Liver (tissue), 9 donors: Measurements from ENCODE around the gene CEACAM19. TPM values are rescaled to one million over a fixed set of nuclear protein-coding genes. Genes with fewer than 3 reads are reported as not detected.

ENCODE experiments used
- DNase-seq: peaks from one replicate; pipeline ENCODE4 v3.0.0-alpha.2; 2017; ENCODE audit warnings: low spot score
- H3K27ac ChIP-seq, 2 donors: one replicate each; pipeline ENCODE4 v1.7.0; 2013; ENCODE audit warnings: inconsistent platforms in 2 of 2, low read length in 2 of 2, control low read depth in 1 of 2, low read depth in 1 of 2, mild to moderate bottlenecking in 1 of 2
- H3K27me3 ChIP-seq, 4 donors: one replicate each; pipeline versions ENCODE4 v1.6.1 to v1.7.0; 2013; ENCODE audit warnings: low read length in 3 of 4, inconsistent platforms in 1 of 4, mild to moderate bottlenecking in 1 of 4, moderate library complexity in 1 of 4; ENCODE audit not compliant: control insufficient read depth in 4 of 4, insufficient read depth in 4 of 4
- H3K36me3 ChIP-seq, 4 donors: one replicate each; pipeline versions ENCODE4 v1.6.1 to v1.7.0; 2013; ENCODE audit warnings: low read length in 3 of 4, mild to moderate bottlenecking in 3 of 4, low read depth in 1 of 4, moderate library complexity in 1 of 4; ENCODE audit not compliant: control insufficient read depth in 4 of 4, insufficient read depth in 3 of 4
- H3K4me1 ChIP-seq, 4 donors: one replicate each; pipeline versions ENCODE4 v1.6.1 to v1.7.0; 2013; ENCODE audit warnings: low read length in 3 of 4, mild to moderate bottlenecking in 3 of 4, moderate library complexity in 1 of 4; ENCODE audit not compliant: control insufficient read depth in 4 of 4, insufficient read depth in 4 of 4
- H3K4me3 ChIP-seq, 3 donors: one replicate each; pipeline versions ENCODE4 v1.6.1 to v1.7.0; 2013; ENCODE audit warnings: low read length in 3 of 3, control low read depth in 1 of 3, low read depth in 1 of 3, mild to moderate bottlenecking in 1 of 3
- H3K9ac ChIP-seq, 2 donors: one replicate each; pipeline ENCODE4 v1.7.0; 2013; ENCODE audit warnings: low read length in 2 of 2, mild to moderate bottlenecking in 2 of 2, moderate library complexity in 2 of 2, control low read depth in 1 of 2, low read depth in 1 of 2
- H3K9me3 ChIP-seq, 4 donors: one replicate each; pipeline versions ENCODE4 v1.6.1 to v1.7.0; 2013; ENCODE audit warnings: low read length in 3 of 4; ENCODE audit not compliant: control insufficient read depth in 4 of 4
- ATF3 ChIP-seq: IDR thresholded peaks from 2 replicates; pipeline ENCODE4 v1.6.1; 2016; ENCODE audit warnings: antibody characterized with exemption
- CTCF ChIP-seq: fragments of 150-350 bp; IDR thresholded peaks from 2 replicates; pipeline ENCODE4 v1.5.1; 2017; ENCODE audit warnings: improper control_type of control experiment, low read depth, low read length; ENCODE audit not compliant: missing input control
- EGR1 ChIP-seq, 2 donors: IDR thresholded peaks; 2 replicates each; pipeline ENCODE4 v1.6.1; 2016 to 2018; ENCODE audit warnings: antibody characterized with exemption in 2 of 2, low read depth in 2 of 2
- FOXA1 ChIP-seq: IDR thresholded peaks from 2 replicates; pipeline ENCODE4 v1.6.1; 2016; ENCODE audit warnings: antibody characterized with exemption
- FOXA2 ChIP-seq: IDR thresholded peaks from 2 replicates; pipeline ENCODE4 v1.6.1; 2016; ENCODE audit warnings: antibody characterized with exemption
- GABPA ChIP-seq, 2 donors: IDR thresholded peaks in 1 of 2; conservative IDR thresholded peaks in 1 of 2; 2 replicates each; pipeline ENCODE4 v1.6.1; 2016; ENCODE audit warnings: antibody characterized with exemption in 2 of 2, mild to moderate bottlenecking in 1 of 2, moderate library complexity in 1 of 2
- HNF4A ChIP-seq, 2 donors: conservative IDR thresholded peaks; 2 replicates each; pipeline ENCODE4 v1.6.1; 2016; ENCODE audit warnings: antibody characterized with exemption in 2 of 2, mild to moderate bottlenecking in 2 of 2
- JUND ChIP-seq, 2 donors: IDR thresholded peaks; 2 replicates each; pipeline ENCODE4 v1.6.1; 2016; ENCODE audit warnings: antibody characterized with exemption in 2 of 2
- MAX ChIP-seq: IDR thresholded peaks from 2 replicates; pipeline ENCODE4 v1.6.1; 2016; ENCODE audit warnings: antibody characterized with exemption
- NR2F2 ChIP-seq: IDR thresholded peaks from 2 replicates; pipeline ENCODE4 v1.6.1; 2016; ENCODE audit warnings: antibody characterized with exemption
- RAD21 ChIP-seq, 2 donors: IDR thresholded peaks; 2 replicates each; pipeline ENCODE4 v1.6.1; 2016; ENCODE audit warnings: antibody characterized with exemption in 2 of 2, mild to moderate bottlenecking in 2 of 2
- REST ChIP-seq: IDR thresholded peaks from 2 replicates; pipeline ENCODE4 v1.6.1; 2016; ENCODE audit warnings: antibody characterized with exemption, mild to moderate bottlenecking
- RXRA ChIP-seq, 2 donors: IDR thresholded peaks; 2 replicates each; pipeline ENCODE4 v1.6.1; 2017 to 2018; ENCODE audit warnings: antibody characterized with exemption in 2 of 2, mild to moderate bottlenecking in 1 of 2
- SP1 ChIP-seq: IDR thresholded peaks from 2 replicates; pipeline ENCODE4 v1.6.1; 2018; ENCODE audit warnings: antibody characterized with exemption, mild to moderate bottlenecking
- TAF1 ChIP-seq: conservative IDR thresholded peaks from 2 replicates; pipeline ENCODE4 v1.6.1; 2016; ENCODE audit warnings: antibody characterized with exemption, mild to moderate bottlenecking
- YY1 ChIP-seq: IDR thresholded peaks from 2 replicates; pipeline ENCODE4 v1.6.1; 2016; ENCODE audit warnings: antibody characterized with exemption, mild to moderate bottlenecking
- ZBTB33 ChIP-seq: IDR thresholded peaks from 2 replicates; pipeline ENCODE4 v1.6.1; 2016; ENCODE audit warnings: antibody characterized with exemption
- WGBS: extraction: QIAGEN DNeasy Blood & Tissue Kit; methylation state at CpG from one replicate; pipeline ENCODE4 v1.1.7; 2013; 5-methylcytosine and 5-hydroxymethylcytosine counted together
- polyA plus RNA-seq, 2 donors: library from polyadenylated mRNA; stranded (reverse) in 1 of 2; unstranded in 1 of 2; fragments of 200-250 nt in 1 of 2; fragments of >200 nt in 1 of 2; fragmentation: Nextera tagmentation in 1 of 2; extraction: Ambion mirVana in 1 of 2; gene quantifications; one replicate each; pipeline versions ENCODE4 v1.2.1 to v1.2.3, GENCODE V29; 2013 to 2015
- total RNA-seq, 2 donors: library from RNA; depleted of rRNA; stranded (reverse); fragments of >200 nt; gene quantifications; one replicate each; pipeline ENCODE4 v1.2.3, GENCODE V29; 2014
- donor health status: healthy.
- donor health status: healthy.
- donor health status: healthy.
- donor health status: healthy.
- donor health status: healthy.

The CEACAM19 gene
- total and polyA plus RNA-seq, 4 donors = 0.75 to 2.6 (median 1.3) TPM

GRCh38 chr19:44717603-44718002, 46.3 kb downstream of the CEACAM19 start:
- TF ChIP-seq MAX (no peak), HNF4A (conservative IDR thresholded peaks at IDR 0.05) (no peak), GABPA (IDR thresholded peaks at IDR 0.05 in 1 of 2, conservative IDR thresholded peaks at IDR 0.05 in 1 of 2) (no peak), REST (no peak), FOXA2 (no peak), RAD21 (IDR thresholded peaks at IDR 0.05) (no peak), JUND (IDR thresholded peaks at IDR 0.05) (no peak), TAF1 (no peak), ZBTB33 (no peak)
- H3K4me1 ChIP-seq = peaks cover 6 to 32% (median 22%) of the 10 kb centered on the region in 4 donors
- H3K4me3 ChIP-seq = no peak overlapping the region
- peaks cover 0 to 6% (median 3%) of the 10 kb centered on the region in 4 donors for H3K36me3 ChIP-seq
- H3K27ac ChIP-seq = no peak overlapping the region
- DNase-seq = no peak
- H3K9me3 ChIP-seq = peaks cover 0 to 3% (median 0%) of the 10 kb centered on the region in 4 donors
- WGBS = 96% methylated on average over 6 of the region's 6 CpGs
- no peak overlapping the region for H3K9ac ChIP-seq
- H3K27me3 ChIP-seq = no peaks in the 10 kb centered on the region

- peak; percentile 94 for TF ChIP-seq NR2F2
- TF ChIP-seq MAX = peak; percentile 19
- peak; percentile 24 for TF ChIP-seq REST
- no peak for TF ChIP-seq ATF3
- TF ChIP-seq CTCF = no peak
- no peak for TF ChIP-seq EGR1 (IDR thresholded peaks at IDR 0.05; ENCODE audit: low read depth in 2 of 2)
- TF ChIP-seq GABPA (IDR thresholded peaks at IDR 0.05 in 1 of 2, conservative IDR thresholded peaks at IDR 0.05 in 1 of 2) = no peak
- TF ChIP-seq FOXA2 = peak; percentile 27
- TF ChIP-seq YY1 = peak; percentile 60
- peak; percentile 73 to 76 for TF ChIP-seq RXRA (IDR thresholded peaks at IDR 0.05)
- peak; percentile 25 for TF ChIP-seq FOXA1
- TF ChIP-seq RAD21 (IDR thresholded peaks at IDR 0.05) = peak; percentile 27 to 61
- TF ChIP-seq SP1 = peak; percentile 95
- TF ChIP-seq TAF1 = no peak
- TF ChIP-seq HNF4A (conservative IDR thresholded peaks at IDR 0.05) = peak; percentile 53 to 75
- Histone ChIP-seq H3K9me3 (peaks cover 0 to 3% (median 0%) of the 10 kb centered on the region in 4 donors), H3K36me3 (peaks cover 0 to 6% (median 3%) of the 10 kb centered on the region in 4 donors), H3K27ac (peak overlapping the region; percentile 58 to 77), H3K9ac (peak overlapping the region in 1 of 2 donors; percentile 8), H3K4me3 (peak overlapping the region in 1 of 3 donors; percentile 23), H3K27me3 (no peaks in the 10 kb centered on the region), H3K4me1 (peaks cover 6 to 42% (median 33%) of the 10 kb centered on the region in 4 donors)
- 20% methylated on average over 11 of the region's 11 CpGs for WGBS
- DNase-seq = peak; percentile 70
Observed at GRCh38 chr19:44718441-44719261, 47.4 kb downstream of the CEACAM19 start.
